ENCODE data around the gene PLXNC1.

PLXNC1 gene

DNA sequence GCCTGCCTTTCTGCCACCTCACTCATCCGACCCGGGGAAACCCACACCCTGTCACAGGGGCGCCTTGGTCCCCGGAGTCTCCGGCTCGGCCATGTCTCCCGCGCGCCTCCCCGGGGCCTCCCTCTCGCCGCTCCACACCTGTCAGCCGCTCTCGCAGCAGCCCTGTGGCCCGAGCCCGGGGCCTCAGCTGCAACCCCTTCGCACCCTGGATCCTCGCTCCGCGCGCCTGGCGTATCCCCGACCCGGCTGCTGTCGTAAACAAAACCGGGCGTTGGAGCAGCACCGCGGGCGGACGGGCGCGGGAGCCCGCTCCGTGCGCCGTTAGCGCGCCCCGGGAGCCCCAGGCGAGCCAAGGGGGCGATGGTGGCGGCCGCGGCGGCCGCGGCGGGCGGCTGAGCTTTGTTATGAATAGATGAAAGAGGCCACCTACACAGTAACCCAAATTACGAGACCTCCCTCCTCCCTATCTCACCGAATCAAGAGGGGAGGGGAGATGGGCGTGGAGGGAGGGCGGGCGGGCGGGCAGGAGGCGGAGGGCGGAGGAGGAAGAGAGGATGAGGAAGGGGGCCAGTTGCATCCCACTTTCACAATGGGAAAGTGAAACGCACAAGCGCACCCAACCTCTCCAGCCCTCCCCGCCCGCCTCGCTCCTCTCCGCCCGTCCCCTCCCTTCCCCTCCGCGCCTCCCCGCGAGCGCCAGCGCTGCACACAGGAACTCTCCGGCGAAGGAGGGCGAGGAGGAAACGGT lies at the start of gene PLXNC1:
Gene PLXNC1 (plus strand): TSS at position 587 of the 748 bp plus-strand sequence. CDS start 395 bp downstream, outside the sequence.
- peak in 42 of 58 donors; percentile 11 to 73 (median 34) for DNase-seq

DNA sequence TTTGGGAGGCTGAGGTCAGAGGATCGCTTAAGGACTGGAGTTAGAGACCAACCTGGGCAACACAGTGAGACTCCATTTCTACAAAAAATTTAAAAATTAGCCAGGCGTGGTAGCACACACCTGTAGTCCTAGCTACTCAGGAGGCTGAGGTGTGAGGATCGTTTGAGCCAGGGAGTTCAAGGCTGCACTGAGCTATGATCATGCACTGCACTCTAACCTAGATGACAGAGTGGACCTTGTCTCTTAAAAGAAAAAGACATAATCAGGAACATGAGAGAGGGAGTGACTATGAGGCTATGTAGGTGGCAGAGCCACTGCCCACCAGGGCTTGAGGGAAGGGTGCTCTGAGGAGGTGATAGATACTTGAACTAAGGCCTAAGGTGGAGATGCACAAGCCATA lies 49.2 kb upstream of the PLXNC1 start:
- no peak for DNase-seq

DNA sequence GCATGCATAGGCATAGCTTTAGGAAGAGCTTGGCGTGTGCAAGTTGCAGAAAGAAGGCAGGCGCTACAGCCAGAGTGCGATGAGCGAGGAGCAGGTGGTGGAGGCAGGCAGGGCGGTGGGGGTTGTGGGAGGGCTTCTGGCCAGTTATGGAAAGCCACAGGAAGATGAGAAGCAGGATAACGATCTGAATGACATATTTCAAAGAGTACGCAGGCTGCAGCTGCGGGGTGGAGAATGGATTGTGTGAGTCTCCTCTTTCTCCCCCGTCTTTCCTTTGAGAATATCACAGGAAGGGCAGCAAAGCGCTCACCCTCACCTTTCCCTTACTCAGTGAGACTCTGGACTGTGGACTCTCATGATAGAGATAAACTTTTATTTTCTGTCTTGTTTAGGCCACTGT lies 48.7 kb upstream of the PLXNC1 start:
- no peak for DNase-seq

DNA sequence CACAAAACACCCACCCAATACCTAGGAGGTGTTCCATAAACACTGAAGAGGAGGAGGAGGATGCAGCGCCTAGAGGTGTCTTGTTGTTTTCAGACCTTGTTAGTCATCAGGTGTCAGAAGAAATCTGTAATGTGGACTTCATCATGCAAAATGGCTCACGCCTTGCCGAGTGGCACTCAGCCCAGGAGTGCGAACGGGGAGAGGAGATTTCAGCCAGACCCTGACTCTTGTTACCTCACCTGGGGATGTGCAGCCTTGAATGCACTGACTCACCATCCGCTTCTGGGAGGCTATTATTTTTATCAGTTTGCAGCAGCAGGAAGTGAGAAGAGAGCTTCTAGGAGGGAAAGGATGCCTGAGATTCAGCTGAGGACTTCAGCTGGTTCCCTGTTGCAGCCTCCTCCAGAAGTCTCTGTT lies 48.2 kb upstream of the PLXNC1 start:
- peak in 2 of 58 donors; percentile 5 to 15 for DNase-seq

DNA sequence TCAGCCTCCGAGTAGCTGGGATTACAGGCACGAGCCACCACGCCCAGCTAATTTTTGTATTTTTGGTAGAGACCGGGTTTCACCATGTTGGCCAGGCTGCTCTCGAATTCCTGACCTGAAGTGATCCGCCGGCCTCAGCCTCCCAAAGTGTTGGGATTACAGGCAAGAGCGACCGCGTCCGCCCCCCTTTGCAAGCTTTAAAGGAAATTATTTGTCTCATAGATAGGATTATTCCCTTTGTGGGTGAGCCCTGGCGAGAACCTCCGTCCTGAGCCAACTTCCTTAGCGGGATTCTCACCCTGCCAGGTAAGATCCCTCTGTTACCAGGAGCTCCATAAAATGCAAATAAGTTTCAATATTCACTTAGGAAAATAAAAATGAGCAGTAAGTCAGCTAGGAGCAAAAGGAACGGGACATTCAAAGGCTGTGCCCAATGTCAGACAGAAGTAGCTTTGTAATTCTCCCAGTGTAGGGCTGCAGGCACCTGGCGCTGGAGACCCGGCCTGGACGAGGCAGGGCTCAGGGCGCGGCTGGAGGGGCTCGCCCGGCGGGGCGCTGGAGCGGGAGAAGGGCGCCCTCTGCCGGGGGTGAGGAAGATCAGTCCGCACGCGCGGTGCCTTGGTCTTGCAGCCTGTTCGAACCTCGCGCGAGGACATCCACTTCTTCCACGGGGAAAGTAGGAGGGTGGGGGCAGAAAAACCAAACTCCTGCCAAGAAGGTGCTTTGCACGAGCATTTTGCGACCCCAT lies 47.2 kb upstream of the PLXNC1 start:
- peak in 55 of 58 donors; percentile 10 to 79 (median 49) for DNase-seq

DNA sequence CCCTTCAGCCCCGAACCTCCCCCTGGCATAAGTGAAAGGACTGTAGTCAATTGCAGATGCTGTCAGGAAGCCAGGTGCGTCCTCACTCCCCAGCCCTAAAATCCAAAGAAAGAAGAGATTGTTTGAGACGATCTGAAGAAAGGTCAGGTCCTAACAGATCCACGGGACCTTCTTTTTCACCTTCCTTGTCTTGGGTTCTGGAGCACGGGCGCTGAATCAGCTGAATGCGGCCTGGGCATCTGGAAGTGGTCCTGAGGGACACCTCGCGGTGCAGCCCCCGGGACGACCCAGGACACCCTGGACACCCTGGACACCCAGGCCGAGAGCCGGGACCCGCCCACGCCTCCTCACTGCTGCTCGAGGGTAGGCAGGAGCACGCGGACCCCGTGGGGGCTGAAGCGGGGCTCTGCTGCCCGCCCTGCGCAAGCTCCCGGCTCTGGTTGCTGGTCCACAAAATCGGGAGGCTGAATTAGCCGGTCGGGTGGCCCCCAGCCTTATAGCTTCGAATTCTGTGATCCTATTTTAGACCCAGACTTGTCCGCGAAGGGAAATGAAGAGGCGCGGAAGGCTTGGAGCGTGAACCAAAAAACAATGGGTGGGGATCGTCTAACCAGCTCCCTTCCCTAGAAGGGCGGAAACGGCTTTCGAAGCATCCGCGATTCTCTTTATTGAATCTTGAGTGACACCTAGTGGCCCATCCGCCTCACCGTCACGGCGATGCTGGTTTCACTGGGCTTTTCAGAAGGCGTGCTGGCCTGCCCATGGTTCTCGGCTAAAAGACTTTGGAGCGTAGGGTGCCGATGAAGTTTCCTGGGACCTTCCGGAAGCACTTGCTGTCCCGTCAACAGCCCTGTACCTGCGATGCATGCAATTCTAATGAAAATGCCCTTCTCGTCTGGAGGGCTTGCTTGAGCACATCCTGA lies 46.4 kb upstream of the PLXNC1 start:
- DNase-seq = peak in 56 of 58 donors; percentile 30 to 89 (median 69)

DNA sequence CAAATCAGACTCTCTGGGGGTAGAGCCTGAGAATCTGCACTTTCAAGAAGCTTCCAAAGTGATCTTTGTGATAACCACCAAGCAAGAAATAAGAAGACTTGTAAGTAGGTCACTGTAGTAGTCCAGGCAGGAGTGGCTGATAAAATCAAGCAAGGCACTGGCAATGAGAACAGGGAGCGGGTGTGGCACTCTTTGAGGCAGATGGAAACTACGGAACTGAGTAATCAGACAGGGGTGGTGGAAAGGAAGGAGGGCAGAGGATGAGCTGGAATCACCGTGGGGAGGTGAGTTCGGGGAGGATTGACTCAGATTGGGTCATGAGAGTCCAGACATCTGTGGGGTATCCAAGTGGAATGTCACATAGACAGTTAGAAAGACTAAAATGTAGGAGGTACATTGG lies 44.4 kb upstream of the PLXNC1 start:
- DNase-seq = no peak

DNA sequence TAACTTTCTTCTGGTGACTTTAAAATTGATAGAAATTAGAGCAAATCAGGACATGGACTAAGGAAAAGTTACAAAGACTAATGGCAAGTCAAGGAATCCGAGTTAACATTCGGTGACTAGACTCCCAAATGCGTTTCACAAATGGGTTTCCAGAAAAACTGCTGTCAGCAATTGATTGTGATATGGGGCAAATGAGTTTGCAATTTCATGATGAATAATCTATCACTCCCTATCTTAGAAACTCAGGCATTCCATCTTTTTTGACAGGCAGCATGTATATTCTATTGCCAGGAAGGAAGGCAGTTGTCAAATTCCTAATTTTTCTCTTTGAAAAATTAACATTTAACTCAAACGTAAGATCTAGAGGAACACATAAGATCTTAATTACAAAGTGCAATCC lies 40.5 kb upstream of the PLXNC1 start:
- no peak for DNase-seq

DNA sequence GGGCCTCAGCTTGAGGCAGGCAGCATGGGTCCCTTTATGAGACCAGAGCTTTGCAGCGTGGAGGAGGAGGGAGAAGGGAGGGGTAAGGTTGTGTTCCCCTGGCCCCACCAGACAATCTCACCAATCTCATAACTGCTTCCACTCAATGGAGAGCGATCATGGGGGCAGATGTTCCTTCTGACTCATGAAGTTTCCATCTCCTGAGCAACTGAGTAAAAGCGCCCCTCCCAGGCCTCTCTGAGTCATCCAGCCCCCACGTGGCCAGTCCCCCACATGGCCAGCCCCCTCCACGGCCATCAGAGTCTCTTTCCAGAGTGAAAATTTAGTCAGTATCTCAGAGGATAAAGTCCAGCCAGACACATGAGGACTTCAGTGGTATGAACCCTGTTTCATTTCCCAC lies 39.2 kb upstream of the PLXNC1 start:
- peak in 4 of 58 donors; percentile 9 to 21 (median 14) for DNase-seq

DNA sequence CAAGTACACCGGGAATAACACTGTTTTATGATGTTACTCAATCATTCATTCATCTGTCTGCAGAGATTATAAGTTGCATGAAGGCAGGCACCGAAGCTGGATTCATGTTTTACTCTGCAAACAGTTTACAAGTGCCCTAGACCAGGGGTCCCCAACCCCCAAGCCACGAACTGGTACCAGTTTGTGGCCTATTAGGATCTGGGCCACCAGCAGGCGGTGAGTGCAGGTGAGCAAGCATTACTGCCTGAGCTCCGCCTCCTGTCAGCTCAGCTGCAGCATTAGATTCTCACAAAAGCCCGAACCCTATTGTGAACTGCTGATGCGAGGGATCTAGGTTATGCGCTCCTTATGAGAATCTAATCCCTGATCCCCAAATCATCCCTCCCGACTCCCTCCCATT lies 38.1 kb upstream of the PLXNC1 start:
- no peak for DNase-seq

DNA sequence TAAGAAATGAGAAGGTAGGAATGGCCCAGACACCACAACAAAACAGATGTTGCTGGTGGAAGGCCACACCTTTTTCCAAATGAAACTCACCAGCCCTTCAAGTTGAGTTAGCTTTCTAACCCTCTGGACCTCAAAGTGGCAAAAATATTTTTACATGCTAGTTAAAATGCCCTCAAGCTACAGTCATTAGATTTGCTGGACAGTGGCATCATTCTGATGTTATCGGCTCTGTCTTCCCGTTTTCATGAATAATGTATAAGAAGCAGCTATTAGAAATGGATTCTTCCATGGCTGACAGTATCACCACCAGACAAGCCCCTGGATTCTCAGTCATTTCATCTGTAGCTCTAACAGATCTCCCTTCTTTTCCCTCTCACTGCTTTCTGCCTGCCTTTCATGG lies 37.1 kb upstream of the PLXNC1 start:
- no peak for DNase-seq

DNA sequence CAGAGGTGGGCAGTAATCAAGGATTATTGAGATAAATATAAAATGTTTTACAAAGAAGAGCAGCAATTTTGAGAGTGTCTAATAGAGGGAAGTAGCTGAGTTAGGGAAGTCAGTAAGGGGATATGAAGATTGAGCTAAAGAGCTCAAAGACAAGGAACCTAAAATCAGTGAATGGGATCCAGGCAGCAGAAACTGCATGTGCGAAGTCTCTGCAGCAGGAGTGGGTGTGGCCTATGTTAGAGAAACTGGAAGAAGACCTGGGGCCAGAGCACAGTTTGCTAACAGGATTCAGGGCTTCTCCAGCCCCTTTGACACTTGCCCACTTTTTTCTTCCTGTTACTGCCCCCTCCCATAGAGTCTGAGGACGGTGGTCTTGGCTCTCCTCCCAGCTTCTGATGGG lies 36.3 kb upstream of the PLXNC1 start:
- DNase-seq = peak in 2 of 58 donors; percentile 2 to 4

DNA sequence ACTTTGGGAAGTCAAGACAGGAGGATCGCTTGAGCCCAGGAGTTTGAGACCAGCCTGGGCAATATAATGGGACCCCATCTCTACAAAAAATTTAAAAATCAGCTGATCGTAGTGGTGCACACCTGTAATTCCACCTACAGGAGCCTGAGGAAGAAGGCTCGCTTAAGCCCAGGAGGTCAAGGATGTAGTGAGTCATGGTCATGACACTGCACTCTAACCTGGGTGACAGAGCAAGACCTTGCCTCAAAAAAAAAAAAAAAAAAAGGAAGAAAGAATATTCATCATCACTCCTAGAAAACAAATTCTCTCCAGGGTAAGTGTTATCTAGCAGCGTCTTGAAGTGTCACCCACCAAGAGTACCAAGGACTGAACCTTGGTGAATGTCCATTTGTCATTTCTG lies 34.2 kb upstream of the PLXNC1 start:
- no peak for DNase-seq

DNA sequence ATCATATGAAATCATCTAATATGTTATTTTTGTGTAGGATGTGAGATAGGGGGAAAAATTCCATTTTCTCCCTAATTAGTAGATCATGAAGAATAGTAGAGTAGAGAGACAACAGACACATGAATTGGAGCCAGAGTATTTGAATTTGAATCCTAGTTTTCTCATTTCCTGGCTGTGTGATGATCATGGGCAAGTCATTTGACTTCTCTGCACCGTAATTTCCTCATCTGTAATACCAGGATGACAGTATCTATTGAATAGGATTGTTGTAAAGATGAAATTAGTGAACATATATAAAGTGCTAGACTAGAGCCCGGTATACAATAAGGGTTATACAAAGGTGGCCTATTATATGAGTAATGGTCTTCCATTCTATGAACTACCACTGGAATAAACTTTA lies 32.2 kb upstream of the PLXNC1 start:
- no peak for DNase-seq

DNA sequence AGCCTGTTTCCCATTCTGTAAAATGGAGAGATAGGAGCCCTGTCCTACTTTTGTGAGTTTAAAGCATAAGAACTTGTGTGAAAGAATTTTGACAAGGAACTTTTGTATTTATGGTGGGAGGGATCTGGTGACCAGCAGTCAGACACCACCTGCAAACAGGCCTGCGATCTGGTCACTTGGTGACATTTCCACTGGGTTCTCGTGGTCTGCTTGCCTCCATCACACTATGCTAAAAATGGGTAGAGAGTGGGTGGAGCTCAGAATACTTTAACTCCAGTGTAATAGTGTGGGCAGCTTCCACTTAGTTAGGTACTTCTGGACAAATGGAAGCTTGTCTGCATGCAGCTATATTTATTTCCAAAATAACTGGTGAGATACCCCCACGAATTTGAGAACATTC lies 26.5 kb upstream of the PLXNC1 start:
- DNase-seq = no peak

DNA sequence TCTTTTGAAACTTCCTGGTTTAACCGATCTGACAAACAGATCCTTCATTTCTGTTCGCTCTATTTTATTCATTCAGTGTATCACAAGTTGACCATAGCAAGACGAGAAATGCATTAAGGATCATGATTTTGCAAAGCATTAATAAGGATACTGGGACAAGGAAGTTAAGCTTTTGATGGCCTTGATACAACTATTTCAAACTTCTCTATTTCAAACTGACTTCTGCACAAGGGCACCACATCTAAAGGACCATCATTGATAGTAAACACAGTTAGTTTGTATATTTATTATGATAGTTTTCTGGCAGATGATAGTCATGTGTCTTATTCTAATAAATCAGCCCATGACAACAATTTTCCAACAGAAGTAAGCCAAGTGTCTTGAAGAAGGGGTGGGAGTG lies 25.8 kb upstream of the PLXNC1 start:
- no peak for DNase-seq

DNA sequence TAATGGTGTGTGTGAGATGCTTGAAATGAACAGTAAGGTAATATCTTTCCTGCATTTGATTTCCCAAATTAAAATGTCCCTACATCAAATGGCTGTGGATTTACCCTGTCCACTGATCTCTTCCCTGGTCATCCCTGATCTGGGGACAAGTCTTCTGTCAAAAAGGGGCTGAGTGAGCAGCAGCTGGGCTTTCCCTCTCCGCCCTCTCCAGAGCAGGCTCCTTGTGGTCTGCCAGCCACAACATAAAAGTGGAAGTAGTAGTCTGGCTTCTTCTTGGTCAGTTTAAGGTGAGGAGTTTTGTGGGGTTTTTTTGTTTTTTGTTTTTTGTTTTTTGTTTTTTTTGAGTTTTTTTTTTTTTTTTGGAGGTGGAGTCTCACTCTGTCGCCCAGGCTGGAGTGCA lies 25.2 kb upstream of the PLXNC1 start:
- no peak for DNase-seq

DNA sequence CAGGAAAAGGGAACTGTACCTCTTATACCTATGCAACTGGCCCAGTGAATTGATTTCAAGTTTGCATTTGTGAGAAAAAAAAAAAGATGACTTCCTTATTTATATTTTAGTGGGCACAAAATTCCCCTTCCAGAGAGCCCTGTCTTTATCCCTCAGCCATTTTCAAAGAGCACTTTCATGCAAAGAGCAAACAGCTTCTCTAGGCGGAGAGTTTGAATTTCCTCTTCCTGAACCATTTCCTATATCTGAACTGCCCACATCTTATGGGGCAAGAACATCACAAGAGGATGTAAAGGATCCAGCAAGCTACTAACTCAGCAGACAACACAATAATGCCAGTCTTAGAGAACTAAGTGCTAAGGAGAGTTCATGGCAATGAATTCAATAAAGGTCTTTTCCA lies 22.3 kb upstream of the PLXNC1 start:
- no peak for DNase-seq

DNA sequence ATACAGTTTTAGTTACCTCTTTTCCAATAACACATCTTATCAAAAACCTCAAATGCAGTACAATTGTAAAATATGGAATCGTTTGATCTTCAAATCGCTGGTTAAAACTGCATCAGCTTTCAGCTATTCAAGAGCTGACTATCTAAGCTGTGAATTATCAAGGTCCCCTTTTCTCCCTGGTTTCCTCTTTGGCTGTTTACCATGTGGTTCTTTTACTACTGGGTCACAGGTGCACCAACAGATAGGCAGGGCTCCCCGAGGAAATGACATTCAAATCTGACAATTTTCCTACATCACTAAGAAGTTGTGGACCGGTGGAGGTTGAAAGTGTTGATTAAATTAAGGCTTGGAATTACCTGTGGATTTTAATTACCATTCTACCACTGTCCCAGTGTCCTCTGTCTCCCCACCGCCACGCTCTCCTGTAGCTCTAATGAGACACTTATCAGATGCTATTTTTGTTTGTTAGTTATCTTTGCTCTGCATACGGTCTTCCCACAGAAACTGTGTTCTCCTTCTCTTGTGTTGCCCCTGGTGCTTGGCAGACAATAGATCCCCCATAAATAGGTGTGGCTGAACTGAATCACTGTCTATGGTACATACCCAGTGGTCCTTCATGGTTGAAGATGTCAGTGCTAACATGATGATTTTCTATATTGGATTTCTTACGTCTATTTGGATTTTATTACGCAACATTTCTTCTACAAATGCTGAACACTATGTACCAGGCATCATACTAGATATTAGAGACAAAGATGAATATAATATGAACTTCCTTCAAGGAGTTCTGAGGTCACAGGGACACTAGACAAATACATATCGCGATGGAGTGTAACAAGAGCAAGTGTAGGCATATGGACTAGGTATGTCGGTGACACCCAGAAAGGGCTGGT lies 20.9 kb upstream of the PLXNC1 start:
- no peak for DNase-seq

DNA sequence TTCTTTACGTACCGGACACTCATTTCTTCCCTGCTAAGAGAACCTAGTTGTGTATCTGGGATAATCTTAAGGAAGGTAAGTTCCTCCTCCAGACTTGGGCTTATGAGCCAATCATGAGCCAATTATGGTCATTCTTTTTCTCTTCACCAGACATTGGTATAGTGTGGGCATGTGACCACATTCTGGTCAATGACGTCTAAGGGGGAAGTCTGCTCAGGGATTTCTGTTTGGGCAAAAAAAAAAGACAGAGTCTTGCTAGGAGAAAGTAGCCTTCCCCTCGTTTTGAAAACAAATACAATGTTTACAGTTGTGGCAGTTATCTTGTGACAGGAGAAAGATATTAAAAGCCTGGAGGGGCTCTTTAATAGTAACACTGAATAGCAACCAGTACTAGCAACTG lies 20.1 kb upstream of the PLXNC1 start:
- DNase-seq = no peak
